ENCODE results near the gene IL12RB1.

The IL12RB1 gene

GRCh38 chr19:18017275-18018083, 69.3 kb downstream of the IL12RB1 start:
- in situ Hi-C loops (cut with MboI; ENCODE audit: low sequenced_read_pairs, unreplicated experiment), result loop anchor here (5.0 kb wide), 1 partner anchor 40 kb away; no protein-coding TSS in a partner anchor
- TF ChIP-seq CTCF (IDR thresholded peaks at IDR 0.05; ENCODE audit: borderline replicate concordance, control extremely low read depth, extremely low read depth, insufficient read depth, missing control alignments), result no peak
- DNase-seq (ENCODE audit: low spot score), result no peak

DNA sequence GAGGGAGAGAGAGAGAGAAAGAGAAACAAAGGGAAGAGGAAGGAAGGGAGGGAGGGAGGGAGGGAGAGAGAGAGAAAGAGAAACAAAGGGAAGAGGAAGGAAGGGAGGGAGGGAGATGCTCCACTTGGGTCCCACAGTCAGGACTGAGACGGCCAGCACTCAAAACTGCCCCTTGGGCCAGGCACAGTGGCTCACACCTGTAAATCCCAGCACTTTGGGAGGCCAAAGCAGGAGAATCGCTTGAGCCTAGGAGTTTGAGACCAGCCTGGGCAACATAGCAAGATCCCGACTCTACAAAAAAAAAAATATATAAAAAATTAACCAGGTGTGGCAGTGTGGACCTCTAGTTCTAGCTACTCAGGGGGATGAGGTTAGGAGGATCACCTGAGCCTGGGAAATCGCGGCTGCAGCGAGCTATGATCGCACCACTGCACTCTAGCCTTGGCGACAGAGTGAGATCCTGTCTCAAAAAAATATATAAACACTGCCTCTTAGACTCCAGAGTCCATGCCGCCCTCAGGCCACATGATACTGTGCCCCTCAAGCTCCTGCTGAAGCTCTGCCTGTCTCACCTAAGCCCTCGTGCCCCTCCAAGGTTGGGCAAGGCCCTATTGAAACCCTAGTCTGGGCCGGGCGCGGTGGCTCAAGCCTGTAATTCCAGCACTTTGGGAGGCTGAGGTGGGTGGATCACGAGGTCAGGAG, 70.4 kb downstream of the IL12RB1 start:
- in situ Hi-C loops (cut with MboI; ENCODE audit: low sequenced_read_pairs, unreplicated experiment), result loop anchor here (5.0 kb wide), 1 partner anchor 41 kb away; no protein-coding TSS in a partner anchor

GRCh38 chr19:18014197-18014596, 72.5 kb downstream of the IL12RB1 start:
- no peak for TF ChIP-seq CTCF (IDR thresholded peaks at IDR 0.05; ENCODE audit: borderline replicate concordance, control extremely low read depth, extremely low read depth, insufficient read depth, missing control alignments)
- in situ Hi-C loops (cut with MboI; ENCODE audit: low sequenced_read_pairs, unreplicated experiment), result no loop called here
- no peak for DNase-seq (ENCODE audit: low spot score)

More for the DNA sequence above, 70.4 kb downstream of the IL12RB1 start:
- no peak for DNase-seq (ENCODE audit: low spot score)
- TF ChIP-seq CTCF (IDR thresholded peaks at IDR 0.05; ENCODE audit: borderline replicate concordance, control extremely low read depth, extremely low read depth, insufficient read depth, missing control alignments), result no peak

DNA sequence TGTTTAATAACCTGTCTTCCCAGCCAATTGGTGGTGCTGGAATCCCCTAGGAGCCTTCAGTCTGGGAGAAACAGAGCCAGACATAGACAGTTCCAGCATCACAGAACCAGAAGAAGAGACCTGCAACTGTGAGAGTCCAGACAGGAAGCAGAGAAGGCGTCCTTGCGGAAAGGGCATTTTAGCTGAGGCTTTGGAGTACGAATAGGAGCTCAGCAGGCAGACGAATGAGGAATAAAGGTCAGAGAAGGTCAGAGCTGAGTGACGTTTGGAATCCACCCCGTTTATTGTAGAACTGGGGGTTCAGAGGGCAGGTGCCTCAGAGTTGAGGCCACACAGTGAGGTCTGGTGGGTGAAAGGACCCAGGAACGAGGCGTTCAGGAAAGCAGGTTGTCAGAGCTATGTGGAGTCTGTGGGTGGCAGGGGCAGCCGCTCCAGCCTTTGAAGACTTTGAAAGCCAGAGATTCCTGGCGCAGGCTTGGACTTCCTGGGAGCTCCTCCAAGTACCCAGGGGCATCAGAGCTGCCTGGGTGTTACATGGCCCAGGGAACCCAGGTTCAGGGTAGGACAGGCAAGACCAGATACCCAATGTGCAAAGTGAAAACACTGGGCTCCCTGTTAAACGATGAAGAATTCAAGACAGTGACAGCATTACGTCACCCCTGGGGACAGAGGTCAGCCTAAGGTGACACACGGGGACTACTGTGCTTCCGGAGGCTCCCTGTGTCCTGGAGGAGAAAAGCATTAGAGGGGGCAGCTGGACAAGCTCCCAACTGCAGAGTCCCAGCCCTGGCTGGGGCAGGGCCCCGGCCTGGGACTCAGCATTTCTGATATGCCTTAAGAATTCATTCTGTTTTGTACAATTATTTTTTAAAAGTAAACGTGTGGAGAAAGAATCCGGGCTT, 73.3 kb downstream of the IL12RB1 start:
- no peak for DNase-seq (ENCODE audit: low spot score)
- TF ChIP-seq CTCF (IDR thresholded peaks at IDR 0.05; ENCODE audit: borderline replicate concordance, control extremely low read depth, extremely low read depth, insufficient read depth, missing control alignments), result no peak
- in situ Hi-C loops (cut with MboI; ENCODE audit: low sequenced_read_pairs, unreplicated experiment), result no loop called here

- no peak for DNase-seq (ENCODE audit: low spot score)
- in situ Hi-C loops (cut with MboI; ENCODE audit: low sequenced_read_pairs, unreplicated experiment), result no loop called here
- no peak for TF ChIP-seq CTCF (IDR thresholded peaks at IDR 0.05; ENCODE audit: borderline replicate concordance, control extremely low read depth, extremely low read depth, insufficient read depth, missing control alignments)
These were observed 76.6 kb downstream of the IL12RB1 start for GRCh38 chr19:18010149-18010548.
